ACC112 (cell line): ENCODE results near the gene GABPB1.
"Not testable (repeated sequence)": the region's sequence is repeated elsewhere in the genome, so short reads cannot be mapped to it uniquely, and the experiment has no call there.

Experiments
- H2AFZ ChIP-seq: fragments of 200-600 bp; sonication (generic); one replicate; pipeline ENCODE4 v1.6.0; 2017; ENCODE audit warnings: antibody characterized with exemption, low read length; ENCODE audit not compliant: unreplicated experiment
- H3K27ac ChIP-seq: fragments of 200-600 bp; sonication (generic); 2 replicates; pipeline ENCODE4 v1.5.1; 2014; ENCODE audit warnings: low read depth, mild to moderate bottlenecking, antibody characterized with exemption, low read length, moderate library complexity
- H3K27me3 ChIP-seq: fragments of 200-600 bp; sonication (generic); 2 replicates; pipeline ENCODE4 v1.6.1; 2014; ENCODE audit warnings: mild to moderate bottlenecking, antibody characterized with exemption, low read length, moderate library complexity, mixed read lengths; ENCODE audit not compliant: insufficient read depth
- H3K36me3 ChIP-seq: fragments of 200-600 bp; sonication (generic); 2 replicates; pipeline ENCODE4 v1.6.1; 2016; ENCODE audit warnings: mild to moderate bottlenecking, antibody characterized with exemption, low read length, moderate library complexity, mixed read lengths; ENCODE audit not compliant: insufficient read depth
- H3K4me1 ChIP-seq: fragments of 200-600 bp; sonication (generic); one replicate; pipeline ENCODE4 v1.6.1; 2016; ENCODE audit warnings: low read length, mixed read lengths; ENCODE audit not compliant: insufficient read depth, unreplicated experiment, control insufficient read depth
- H3K4me3 ChIP-seq: fragments of 200-600 bp; sonication (generic); 2 replicates; pipeline ENCODE4 v1.5.1; 2014; ENCODE audit warnings: mild to moderate bottlenecking, low read depth, low read length
- H3K79me2 ChIP-seq: fragments of 200-600 bp; sonication (generic); one replicate; pipeline ENCODE4 v1.6.0; 2016; ENCODE audit warnings: low read length; ENCODE audit not compliant: control insufficient read depth, unreplicated experiment, insufficient read depth

Gene GABPB1

DNA sequence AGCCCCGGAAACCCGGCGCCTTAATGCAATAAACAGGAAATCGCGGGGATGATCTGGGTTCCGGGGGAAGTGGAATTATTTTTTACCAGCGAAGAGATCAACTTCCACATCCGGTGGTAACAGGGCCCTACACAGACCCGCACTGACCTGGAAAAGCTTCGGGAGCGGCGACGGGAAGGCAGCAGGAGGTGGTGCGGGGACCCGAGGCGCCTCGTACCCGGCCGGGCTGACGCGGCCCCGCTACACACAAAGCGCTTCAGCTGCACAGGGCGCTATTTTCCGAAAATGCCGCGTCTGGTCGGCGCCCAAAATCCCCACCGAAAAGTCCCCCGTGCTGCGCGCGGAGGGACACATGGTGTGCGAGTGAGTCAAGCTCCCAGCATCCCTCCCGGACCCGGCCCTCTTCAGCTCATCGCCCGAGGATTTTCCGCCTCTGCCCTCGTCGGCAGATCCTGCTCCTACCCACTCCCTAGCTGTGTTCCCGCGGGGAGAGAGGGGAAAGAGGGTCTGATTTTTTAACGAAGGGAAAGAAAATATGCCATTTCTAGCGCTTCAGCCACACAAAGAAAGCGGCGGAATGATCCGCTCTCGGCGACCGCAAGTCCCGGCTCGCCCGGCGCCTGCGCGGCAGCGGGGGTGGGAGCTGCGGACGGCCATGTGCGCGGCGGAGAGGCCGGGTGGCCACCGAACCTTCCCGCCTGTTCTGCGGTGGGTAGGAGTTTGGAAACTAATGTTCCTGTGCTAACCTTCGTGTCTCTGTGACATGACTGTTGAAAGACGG, at the start of gene GABPB1:
TSS of gene GABPB1 (minus strand) at position 361 of the 781 bp plus-strand sequence. CDS start 45,400 bp downstream, outside the sequence.
- peak within 1 kb of the TSS; percentile 100 for H3K27ac ChIP-seq
- H3K4me3 ChIP-seq, result peak within 1 kb of the TSS; percentile 100
- peaks cover 40% of the 10 kb centered on the region for H3K4me1 ChIP-seq
- peaks cover 2% of the 10 kb centered on the region; the same call in 1 of the 2 replicates for H3K36me3 ChIP-seq
- H3K79me2 ChIP-seq, result peaks cover 75% of the 10 kb centered on the region
- H2AFZ ChIP-seq, result peak within 1 kb of the TSS; percentile 87
- H3K27me3 ChIP-seq, result no peaks in the 10 kb centered on the region

DNA sequence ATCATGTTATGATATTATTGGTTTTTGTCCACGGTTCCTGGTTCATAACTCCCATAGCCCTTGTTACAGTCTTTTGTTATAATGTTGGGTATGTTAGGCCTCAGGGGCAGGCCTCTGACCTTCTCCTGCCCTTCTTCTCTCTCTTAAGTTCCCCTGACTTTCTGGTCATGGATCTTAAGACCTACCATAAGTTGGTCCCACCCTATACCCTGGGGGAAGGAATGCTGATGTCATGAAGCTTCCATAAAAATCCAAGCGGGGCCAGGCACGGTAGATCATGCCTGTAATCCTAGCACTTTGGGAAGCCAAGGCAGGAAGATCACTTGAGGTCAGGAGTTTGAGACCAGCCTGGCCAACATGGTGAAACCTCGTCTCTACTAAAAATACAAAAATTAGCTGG, 36.6 kb upstream of the GABPB1 start:
- H2AFZ ChIP-seq, H3K27ac ChIP-seq, H3K27me3 ChIP-seq: not testable (repeated sequence)

DNA sequence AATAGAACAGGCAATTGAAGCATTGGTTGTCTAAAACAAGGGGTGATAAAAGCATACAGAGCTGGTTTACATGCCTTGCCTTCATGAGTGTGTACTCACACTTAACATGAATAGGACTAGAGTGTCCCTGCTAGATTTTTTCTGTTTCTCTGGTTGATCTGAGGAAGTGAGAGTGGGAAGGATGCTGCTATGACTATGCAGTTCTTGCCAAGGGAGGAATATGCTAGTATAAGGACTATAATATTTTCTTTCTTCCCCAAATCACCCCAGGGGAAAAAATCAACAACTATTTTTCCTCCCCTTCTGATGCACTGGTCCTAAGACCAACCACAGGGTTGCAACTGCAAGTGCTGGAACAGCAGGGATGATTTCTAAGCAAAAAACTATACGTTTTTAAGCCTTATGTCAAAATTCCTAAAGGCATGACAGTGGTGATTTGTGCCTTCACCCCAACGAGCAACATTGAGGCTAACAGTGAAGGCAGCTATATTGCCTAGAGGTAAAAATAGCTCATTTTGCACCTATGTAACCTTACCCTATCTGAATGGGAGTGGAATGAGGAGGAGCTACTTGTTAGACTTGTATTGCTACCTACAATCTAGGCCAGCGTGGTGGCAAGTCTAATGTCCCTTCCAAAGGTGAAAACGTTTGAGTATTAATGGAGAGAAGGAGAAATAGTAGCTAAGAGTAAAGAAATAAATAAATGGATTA, 35.7 kb upstream of the GABPB1 start:
- no peak overlapping the region for H2AFZ ChIP-seq
- no peaks in the 10 kb centered on the region for H3K36me3 ChIP-seq
- no peaks in the 10 kb centered on the region for H3K79me2 ChIP-seq
- H3K4me1 ChIP-seq, result no peaks in the 10 kb centered on the region
- H3K27me3 ChIP-seq, result no peaks in the 10 kb centered on the region
- no peak overlapping the region for H3K4me3 ChIP-seq
- no peak overlapping the region for H3K27ac ChIP-seq

More for the DNA sequence above, 36.6 kb upstream of the GABPB1 start:
- H3K36me3 ChIP-seq, H3K79me2 ChIP-seq, H3K4me3 ChIP-seq, H3K4me1 ChIP-seq: not testable (repeated sequence)

DNA sequence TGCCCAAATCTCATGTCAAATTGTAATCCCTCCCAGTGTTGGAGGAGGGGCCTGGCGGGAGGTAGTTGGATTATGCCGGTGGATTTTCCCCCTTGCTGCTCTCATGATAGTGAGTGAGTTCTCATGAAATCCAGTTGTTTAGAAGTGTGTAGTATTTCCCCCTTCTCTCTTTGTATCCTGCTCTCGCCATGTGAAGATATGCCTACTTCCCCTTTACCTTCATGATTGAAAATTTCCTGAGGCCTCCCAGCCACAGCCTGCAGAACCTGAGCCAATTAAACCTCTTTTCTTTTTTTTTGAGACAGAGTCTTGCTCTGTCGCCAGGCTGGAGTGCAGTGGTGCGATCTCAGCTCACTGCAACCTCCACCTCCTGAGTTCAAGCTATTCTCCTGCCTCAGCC, 27.4 kb upstream of the GABPB1 start:
- H3K27ac ChIP-seq, H3K4me3 ChIP-seq, H3K4me1 ChIP-seq, H2AFZ ChIP-seq, H3K36me3 ChIP-seq, H3K27me3 ChIP-seq, H3K79me2 ChIP-seq: not testable (repeated sequence)

DNA sequence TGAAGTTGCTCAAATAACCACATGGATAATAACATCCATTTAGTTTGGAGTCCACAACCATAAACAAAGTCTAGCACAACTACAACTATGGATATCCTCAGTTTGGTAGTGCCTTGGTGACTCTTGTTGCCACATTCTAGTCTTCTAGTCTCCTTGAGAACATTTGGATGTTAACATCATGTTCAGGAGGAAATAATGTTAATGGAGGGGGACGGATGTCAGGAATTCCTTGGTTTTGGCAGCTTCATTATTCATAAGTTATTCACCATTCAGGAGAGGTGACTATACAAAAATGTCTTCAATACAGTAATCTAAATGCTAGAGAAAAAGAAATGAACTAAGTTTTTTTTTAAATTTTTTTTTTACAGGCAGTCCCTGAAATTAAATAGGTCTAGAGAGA, 26.4 kb upstream of the GABPB1 start:
- Histone ChIP-seq H3K4me3 (no peak overlapping the region), H3K79me2 (no peaks in the 10 kb centered on the region), H3K36me3 (no peaks in the 10 kb centered on the region), H2AFZ (no peak overlapping the region), H3K27ac (no peak overlapping the region), H3K27me3 (no peaks in the 10 kb centered on the region), H3K4me1 (no peaks in the 10 kb centered on the region)

DNA sequence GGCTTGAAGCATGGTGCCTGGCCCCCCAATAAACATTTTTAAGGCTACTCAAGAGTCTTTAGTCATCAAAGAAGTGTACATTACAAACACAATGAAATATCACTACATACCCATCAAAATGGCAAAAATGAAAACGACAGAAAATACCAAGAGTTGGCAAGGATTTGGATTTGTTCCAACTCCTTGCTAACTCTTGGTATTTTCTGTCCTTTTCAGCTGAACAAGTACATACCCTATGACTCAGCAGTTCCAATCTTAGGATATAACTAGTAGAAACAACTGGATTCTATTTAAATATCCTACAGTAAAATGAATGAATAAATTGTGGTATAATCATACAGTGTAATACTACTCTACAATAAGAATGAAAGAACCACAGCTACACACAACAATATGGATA, 25.1 kb upstream of the GABPB1 start:
- no peak overlapping the region for H2AFZ ChIP-seq
- H3K4me3 ChIP-seq, result no peak overlapping the region
- H3K36me3 ChIP-seq, result no peaks in the 10 kb centered on the region
- H3K4me1 ChIP-seq, result no peaks in the 10 kb centered on the region
- H3K79me2 ChIP-seq, result no peaks in the 10 kb centered on the region
- H3K27ac ChIP-seq, result no peak overlapping the region
- H3K27me3 ChIP-seq, result no peaks in the 10 kb centered on the region

DNA sequence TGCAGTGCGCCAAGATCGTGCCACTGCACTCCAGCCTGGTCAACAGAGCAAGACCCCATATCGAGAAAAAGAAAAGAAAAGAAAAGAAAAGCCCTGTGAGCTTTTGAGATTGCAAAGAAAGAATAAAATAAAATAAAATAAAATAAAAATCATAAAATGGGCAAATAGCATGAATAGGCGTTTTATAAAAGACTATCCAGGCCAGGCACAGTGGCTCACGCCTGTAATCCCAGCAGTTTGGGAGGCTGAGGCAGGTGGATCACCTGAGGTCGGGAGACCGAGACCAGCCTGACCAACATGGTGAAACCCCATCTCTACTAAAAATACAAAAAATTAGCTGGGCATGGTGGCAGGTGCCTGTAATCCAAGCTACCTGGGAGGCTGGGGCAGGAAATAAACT, 24.4 kb upstream of the GABPB1 start:
- H3K4me1 ChIP-seq, H3K36me3 ChIP-seq, H3K27ac ChIP-seq: not testable (repeated sequence)

DNA sequence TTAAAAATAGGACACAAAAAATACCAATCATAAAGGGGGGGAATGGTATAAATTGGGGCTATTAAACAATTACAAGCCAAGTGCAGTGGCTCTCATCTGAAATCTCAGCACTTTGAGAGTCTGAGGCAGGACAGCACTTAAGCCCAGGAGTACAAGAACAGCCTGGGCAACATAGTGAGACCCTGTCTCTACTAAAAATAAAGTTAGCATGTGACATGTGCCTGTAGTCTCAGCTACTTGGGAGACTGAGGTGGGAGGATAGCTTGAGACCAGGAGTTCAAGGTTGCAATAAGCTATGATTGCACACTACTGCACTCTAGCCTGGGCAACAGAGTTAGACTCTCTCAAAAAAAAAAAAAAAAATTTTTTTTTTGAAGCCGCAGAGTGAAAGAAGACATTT, 23.8 kb upstream of the GABPB1 start:
- Histone ChIP-seq H2AFZ (no peak overlapping the region), H3K4me1 (no peaks in the 10 kb centered on the region), H3K27ac (no peak overlapping the region), H3K4me3 (no peak overlapping the region), H3K27me3 (no peaks in the 10 kb centered on the region), H3K36me3 (no peaks in the 10 kb centered on the region), H3K79me2 (no peaks in the 10 kb centered on the region)

More for the DNA sequence above, 24.4 kb upstream of the GABPB1 start:
- not testable (repeated sequence) for H3K27me3 ChIP-seq, H3K79me2 ChIP-seq, H2AFZ ChIP-seq, H3K4me3 ChIP-seq

DNA sequence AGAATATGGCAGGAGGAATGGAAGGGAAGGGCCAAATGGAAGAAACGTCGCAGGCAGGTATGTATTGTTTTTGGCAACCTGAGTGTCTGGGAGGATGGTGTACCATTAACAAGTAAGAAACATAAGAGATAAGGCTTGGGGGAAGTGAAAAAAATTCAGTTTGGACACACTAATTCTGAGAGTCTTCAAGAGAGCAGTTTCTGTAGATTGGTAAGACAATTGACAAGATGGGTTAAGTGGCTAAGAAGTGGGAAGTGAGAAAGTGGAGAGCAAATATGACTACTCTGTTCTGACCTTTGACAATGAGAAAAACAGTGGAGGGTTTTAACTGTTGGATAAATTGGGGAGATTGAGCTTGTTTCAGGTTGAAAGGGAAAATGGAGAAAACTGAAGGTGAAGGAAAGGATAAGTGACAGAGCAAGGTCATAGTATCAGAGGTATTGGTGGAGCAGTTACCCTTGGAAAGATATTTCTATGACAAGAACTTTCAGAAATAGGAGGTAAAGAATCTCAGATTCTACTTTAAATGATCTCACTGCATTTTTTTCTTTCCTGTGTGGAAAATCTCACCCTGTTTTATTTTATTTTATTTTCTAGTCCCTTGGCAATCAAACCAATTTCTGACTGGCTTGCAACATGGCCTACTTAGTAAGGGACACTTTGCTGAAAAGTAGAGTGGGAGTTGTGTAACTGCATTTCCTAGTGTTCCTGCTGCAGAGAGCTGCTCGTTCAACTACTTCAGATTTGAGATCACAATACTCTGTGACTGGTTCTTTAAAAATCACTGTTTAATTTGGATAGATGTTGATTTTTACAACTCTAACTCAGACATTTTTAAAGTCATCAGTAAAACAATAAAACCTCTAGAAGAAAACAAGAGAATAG, 23.1 kb upstream of the GABPB1 start:
- Histone ChIP-seq H3K79me2 (no peaks in the 10 kb centered on the region), H3K36me3 (no peaks in the 10 kb centered on the region), H2AFZ (no peak overlapping the region), H3K27me3 (no peaks in the 10 kb centered on the region), H3K27ac (no peak overlapping the region), H3K4me1 (no peaks in the 10 kb centered on the region), H3K4me3 (no peak overlapping the region)

DNA sequence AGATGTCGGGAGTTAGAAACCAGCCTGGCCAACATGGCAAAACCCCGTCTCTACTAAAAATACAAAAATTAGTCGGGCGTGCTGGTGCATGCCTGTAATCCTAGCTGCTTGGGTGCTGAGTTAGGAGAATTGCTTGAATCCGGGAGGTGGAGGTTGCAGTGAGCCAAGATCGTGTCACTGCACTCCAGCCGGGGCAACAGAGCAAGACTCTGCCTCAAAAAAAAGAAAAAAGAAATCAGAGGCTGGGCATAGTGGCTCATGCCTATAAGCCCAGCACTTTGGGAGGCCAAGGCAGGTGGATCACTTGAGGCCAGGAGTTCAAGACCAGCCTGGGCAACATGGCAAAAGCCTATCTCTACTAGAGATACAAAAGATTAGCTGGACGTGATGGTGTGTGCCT, 14.6 kb upstream of the GABPB1 start:
- H3K36me3 ChIP-seq, H3K27ac ChIP-seq, H3K79me2 ChIP-seq, H3K4me1 ChIP-seq, H2AFZ ChIP-seq, H3K4me3 ChIP-seq, H3K27me3 ChIP-seq: not testable (repeated sequence)
